ENCODE measurements around the gene NCAPG2. TPM values are rescaled to one million over a fixed set of nuclear protein-coding genes. Genes with fewer than 3 reads are reported as not detected.

NCAPG2 gene
- total and polyA plus RNA-seq, 2 experiments from 2014 or later, result 15.6 to 17.3 TPM

GRCh38 chr7:158729646-158730382 is 25.2 kb upstream of the NCAPG2 start:
- Histone ChIP-seq H3K4me3 (no peak overlapping the region), H3K4me1 (ENCODE audit: insufficient read depth) (no peaks in the 10 kb centered on the region), H3F3A (ENCODE audit: insufficient read depth) (no peaks in the 10 kb centered on the region), H3K79me2 (ENCODE audit: insufficient read depth) (no peaks in the 10 kb centered on the region), H2AFZ (no peak overlapping the region), H4K20me1 (ENCODE audit: insufficient read depth) (no peaks in the 10 kb centered on the region), H3K27ac (no peak overlapping the region), H3K27me3 (replicated peaks; ENCODE audit: insufficient read depth) (no peaks in the 10 kb centered on the region), H3K9ac (no peak overlapping the region), H3K9me3 (ENCODE audit: low read depth) (no peaks in the 10 kb centered on the region), H3K36me3 (ENCODE audit: low read depth) (peaks cover 27% of the 10 kb centered on the region), H3K9me2 (ENCODE audit: insufficient read depth) (no peaks in the 10 kb centered on the region), H3K4me2 (ENCODE audit: unreplicated experiment) (no peak overlapping the region)
- 80 to 82% methylated on average over 4 to 7 of the region's 7 CpGs for WGBS, 2 experiments (ENCODE audit: low coverage in 1 of 2, low lambda C conversion rate in 2 of 2, missing lambda C conversion rate in 2 of 2)
- in situ Hi-C loops (cut with MboI), result no loop called here
- no peak for DNase-seq
- TF ChIP-seq EZH2 (IDR thresholded peaks at IDR 0.05; ENCODE audit: insufficient read depth, poor library complexity, severe bottlenecking) (no peak), EZH2phosphoT487 (IDR thresholded peaks at IDR 0.05; ENCODE audit: insufficient read depth, low read depth) (no peak)

GRCh38 chr7:158728911-158729645 is 24.5 kb upstream of the NCAPG2 start:
- no peak overlapping the region for H3K4me3 ChIP-seq
- no peaks in the 10 kb centered on the region for H3K79me2 ChIP-seq (ENCODE audit: insufficient read depth)
- H2AFZ ChIP-seq, result no peak overlapping the region
- H3K9me2 ChIP-seq (ENCODE audit: insufficient read depth), result no peaks in the 10 kb centered on the region
- no peak for DNase-seq
- no peak for TF ChIP-seq EZH2 (IDR thresholded peaks at IDR 0.05; ENCODE audit: insufficient read depth, poor library complexity, severe bottlenecking)
- TF ChIP-seq EZH2phosphoT487 (IDR thresholded peaks at IDR 0.05; ENCODE audit: insufficient read depth, low read depth), result no peak
- no peak overlapping the region for H3K9ac ChIP-seq
- no peaks in the 10 kb centered on the region for H3F3A ChIP-seq (ENCODE audit: insufficient read depth)
- no peaks in the 10 kb centered on the region for H3K4me1 ChIP-seq (ENCODE audit: insufficient read depth)
- H3K4me2 ChIP-seq (ENCODE audit: unreplicated experiment), result no peak overlapping the region
- in situ Hi-C loops (cut with MboI), result no loop called here
- no peaks in the 10 kb centered on the region for H4K20me1 ChIP-seq (ENCODE audit: insufficient read depth)
- H3K27me3 ChIP-seq (replicated peaks; ENCODE audit: insufficient read depth), result no peaks in the 10 kb centered on the region
- peaks cover 20% of the 10 kb centered on the region for H3K36me3 ChIP-seq (ENCODE audit: low read depth)
- no peaks in the 10 kb centered on the region for H3K9me3 ChIP-seq (ENCODE audit: low read depth)
- H3K27ac ChIP-seq, result no peak overlapping the region
- WGBS, 2 experiments (ENCODE audit: low coverage in 1 of 2, low lambda C conversion rate in 2 of 2, missing lambda C conversion rate in 2 of 2), result 86 to 100% methylated on average over 4 to 16 of the region's 16 CpGs

GRCh38 chr7:158727690-158728089 is 23.1 kb upstream of the NCAPG2 start:
- H3K9me3 ChIP-seq (ENCODE audit: low read depth), result no peaks in the 10 kb centered on the region
- H3K27ac ChIP-seq, result no peak overlapping the region
- no peaks in the 10 kb centered on the region for H3F3A ChIP-seq (ENCODE audit: insufficient read depth)
- H3K9me2 ChIP-seq (ENCODE audit: insufficient read depth), result no peaks in the 10 kb centered on the region
- no peak overlapping the region for H2AFZ ChIP-seq
- peaks cover 6% of the 10 kb centered on the region for H3K36me3 ChIP-seq (ENCODE audit: low read depth)
- in situ Hi-C loops (cut with MboI), result no loop called here
- no peaks in the 10 kb centered on the region for H3K4me1 ChIP-seq (ENCODE audit: insufficient read depth)
- no peak for DNase-seq
- no peak for TF ChIP-seq EZH2phosphoT487 (IDR thresholded peaks at IDR 0.05; ENCODE audit: insufficient read depth, low read depth)
- no peak for TF ChIP-seq EZH2 (IDR thresholded peaks at IDR 0.05; ENCODE audit: insufficient read depth, poor library complexity, severe bottlenecking)
- no peaks in the 10 kb centered on the region for H4K20me1 ChIP-seq (ENCODE audit: insufficient read depth)
- H3K27me3 ChIP-seq (replicated peaks; ENCODE audit: insufficient read depth), result no peaks in the 10 kb centered on the region
- no peak overlapping the region for H3K9ac ChIP-seq
- WGBS, 2 experiments (ENCODE audit: low coverage in 1 of 2, low lambda C conversion rate in 2 of 2, missing lambda C conversion rate in 2 of 2), result 86 to 88% methylated on average over 5 of the region's 5 CpGs
- H3K79me2 ChIP-seq (ENCODE audit: insufficient read depth), result no peaks in the 10 kb centered on the region
- no peak overlapping the region for H3K4me2 ChIP-seq (ENCODE audit: unreplicated experiment)
- H3K4me3 ChIP-seq, result no peak overlapping the region

- no peaks in the 10 kb centered on the region for H3K9me2 ChIP-seq (ENCODE audit: insufficient read depth)
- in situ Hi-C loops (cut with MboI), result no loop called here
- no peaks in the 10 kb centered on the region for H3F3A ChIP-seq (ENCODE audit: insufficient read depth)
- H3K4me2 ChIP-seq (ENCODE audit: unreplicated experiment), result no peak overlapping the region
- no peaks in the 10 kb centered on the region for H3K79me2 ChIP-seq (ENCODE audit: insufficient read depth)
- no peaks in the 10 kb centered on the region; the same call in 1 of the 2 replicates for H3K36me3 ChIP-seq (ENCODE audit: low read depth)
- no peak for DNase-seq
- no peak overlapping the region for H2AFZ ChIP-seq
- no peak overlapping the region for H3K27ac ChIP-seq
- no peak overlapping the region for H3K4me3 ChIP-seq
- no peak for TF ChIP-seq EZH2 (IDR thresholded peaks at IDR 0.05; ENCODE audit: insufficient read depth, poor library complexity, severe bottlenecking)
- no peak overlapping the region for H3K9ac ChIP-seq
- WGBS, 2 experiments (ENCODE audit: low coverage in 1 of 2, low lambda C conversion rate in 2 of 2, missing lambda C conversion rate in 2 of 2), result 78 to 83% methylated on average over 4 of the region's 4 CpGs
- no peaks in the 10 kb centered on the region for H3K9me3 ChIP-seq (ENCODE audit: low read depth)
- no peaks in the 10 kb centered on the region for H4K20me1 ChIP-seq (ENCODE audit: insufficient read depth)
- H3K4me1 ChIP-seq (ENCODE audit: insufficient read depth), result no peaks in the 10 kb centered on the region
- H3K27me3 ChIP-seq (replicated peaks; ENCODE audit: insufficient read depth), result no peaks in the 10 kb centered on the region
These were observed 21.7 kb upstream of the NCAPG2 start for GRCh38 chr7:158726277-158726807.
